H9 (cell line): ENCODE results near the gene KISS1R. TPM values are rescaled to one million over a fixed set of nuclear protein-coding genes. Genes with fewer than 3 reads are reported as not detected.

Experiments
- DNase-seq: peaks from one replicate; pipeline ENCODE4 v3.0.0-alpha.2; 2017
- H2AFZ ChIP-seq: one replicate; pipeline ENCODE4 v1.6.1; 2013; ENCODE audit warnings: mild to moderate bottlenecking, low read length, control low read depth, moderate library complexity
- H2AK5ac ChIP-seq: 2 replicates; pipeline ENCODE4 v1.6.1; 2013; ENCODE audit warnings: low read length, control low read depth, mixed read lengths; ENCODE audit not compliant: insufficient read length
- H2BK120ac ChIP-seq: one replicate; pipeline ENCODE4 v1.6.1; 2013; ENCODE audit warnings: low read depth, mild to moderate bottlenecking, low read length, control low read depth, inconsistent platforms; ENCODE audit not compliant: poor library complexity, severe bottlenecking
- H2BK12ac ChIP-seq: 2 replicates; pipeline ENCODE4 v1.6.1; 2013; ENCODE audit warnings: low read length, control low read depth, mixed read lengths, low read depth; ENCODE audit not compliant: insufficient read length
- H2BK15ac ChIP-seq: 2 replicates; pipeline ENCODE4 v1.6.1; 2013; ENCODE audit warnings: low read depth, low read length, control low read depth
- H2BK20ac ChIP-seq: one replicate; pipeline ENCODE4 v1.6.1; 2013; ENCODE audit warnings: low read depth, mild to moderate bottlenecking, low read length, control low read depth, inconsistent platforms; ENCODE audit not compliant: poor library complexity, severe bottlenecking
- H2BK5ac ChIP-seq: 2 replicates; pipeline ENCODE4 v1.6.1; 2013; ENCODE audit warnings: low read length, control low read depth, mixed read lengths; ENCODE audit not compliant: insufficient read length
- H3K14ac ChIP-seq: 2 replicates; pipeline ENCODE4 v1.6.1; 2013; ENCODE audit warnings: low read length, control low read depth; ENCODE audit not compliant: insufficient read depth
- H3K18ac ChIP-seq: 2 replicates; pipeline ENCODE4 v1.6.1; 2013; ENCODE audit warnings: low read depth, mild to moderate bottlenecking, mixed read lengths, low read length, control low read depth; ENCODE audit not compliant: insufficient read length
- H3K23ac ChIP-seq: 2 replicates; pipeline ENCODE4 v1.6.1; 2013; ENCODE audit warnings: low read length, control low read depth, mixed read lengths, low read depth; ENCODE audit not compliant: insufficient read length
- H3K23me2 ChIP-seq: 2 replicates; pipeline ENCODE4 v1.6.1; 2013; ENCODE audit warnings: low read depth, mild to moderate bottlenecking, mixed read lengths, low read length, control low read depth; ENCODE audit not compliant: insufficient read length, poor library complexity, severe bottlenecking
- H3K27ac ChIP-seq: 2 replicates; pipeline ENCODE4 v1.5.1; 2013; ENCODE audit warnings: low read length, control low read depth, mixed read lengths, low read depth; ENCODE audit not compliant: insufficient read length
- H3K27me3 ChIP-seq: 2 replicates; pipeline ENCODE4 v1.6.1; 2013; ENCODE audit warnings: low read length, control low read depth, inconsistent platforms; ENCODE audit not compliant: insufficient read depth
- H3K4ac ChIP-seq: 2 replicates; pipeline ENCODE4 v1.6.1; 2013; ENCODE audit warnings: low read depth, mild to moderate bottlenecking, control low read depth, inconsistent platforms, low read length, moderate library complexity
- H3K4me1 ChIP-seq: 2 replicates; pipeline ENCODE4 v1.6.1; 2013; ENCODE audit warnings: low read length, control low read depth, inconsistent platforms; ENCODE audit not compliant: insufficient read depth
- H3K4me2 ChIP-seq: 2 replicates; pipeline ENCODE4 v1.6.1; 2013; ENCODE audit warnings: low read length, control low read depth, mixed read lengths; ENCODE audit not compliant: insufficient read length, insufficient read depth
- H3K56ac ChIP-seq: 2 replicates; pipeline ENCODE4 v1.6.1; 2013; ENCODE audit warnings: low read depth, mild to moderate bottlenecking, mixed read lengths, low read length, control low read depth; ENCODE audit not compliant: insufficient read length
- H3K79me1 ChIP-seq: 2 replicates; pipeline ENCODE4 v1.6.1; 2013; ENCODE audit warnings: low read depth, mild to moderate bottlenecking, moderate library complexity, low read length, control low read depth, inconsistent platforms; ENCODE audit not compliant: insufficient read depth, poor library complexity, severe bottlenecking
- H3K79me2 ChIP-seq: 2 replicates; pipeline ENCODE4 v1.6.1; 2013; ENCODE audit warnings: low read length, control low read depth, inconsistent platforms; ENCODE audit not compliant: insufficient read depth
- H3K9ac ChIP-seq: 2 replicates; pipeline ENCODE4 v1.6.1; 2013; ENCODE audit warnings: low read length, control low read depth, mixed read lengths; ENCODE audit not compliant: insufficient read length; ENCODE audit errors: extremely low read depth
- H3K9me3 ChIP-seq: one replicate; pipeline ENCODE4 v1.6.1; 2013; ENCODE audit warnings: low read depth, low read length, inconsistent platforms; ENCODE audit not compliant: control insufficient read depth
- H3T11ph ChIP-seq: one replicate; pipeline ENCODE4 v1.6.1; 2013; ENCODE audit warnings: mild to moderate bottlenecking, low read length, control low read depth, inconsistent platforms
- H4K20me1 ChIP-seq: one replicate; pipeline ENCODE4 v1.6.1; 2013; ENCODE audit not compliant: control insufficient read depth, insufficient read length, insufficient read depth
- H4K5ac ChIP-seq: 2 replicates; pipeline ENCODE4 v1.6.1; 2013; ENCODE audit warnings: low read depth, mild to moderate bottlenecking, mixed read lengths, low read length, control low read depth; ENCODE audit not compliant: insufficient read length
- H4K8ac ChIP-seq: replicated peaks from 2 replicates; pipeline ENCODE4 v1.6.1; 2013; ENCODE audit warnings: low read length, control low read depth, mixed read lengths, low read depth; ENCODE audit not compliant: insufficient read length
- H4K91ac ChIP-seq: 2 replicates; pipeline ENCODE4 v1.6.1; 2013; ENCODE audit warnings: low read depth, mild to moderate bottlenecking, moderate library complexity, mixed read lengths, low read length, control low read depth; ENCODE audit not compliant: insufficient read length
- H3K27ac Mint-ChIP-seq, 3 experiments: 2 replicates in 2 of 3; 3 replicates in 1 of 3; pipeline ENCODE4 v1.8.0; 2020 to 2021; ENCODE audit warnings: mixed read lengths in 3 of 3, mild to moderate bottlenecking in 1 of 3, moderate library complexity in 1 of 3
- H3K27me3 Mint-ChIP-seq: 2 replicates; pipeline ENCODE4 v1.8.0; 2021; ENCODE audit warnings: low read depth, mild to moderate bottlenecking, moderate library complexity, mixed read lengths
- H3K36me3 Mint-ChIP-seq, 3 experiments: 2 replicates in 2 of 3; 3 replicates in 1 of 3; pipeline ENCODE4 v1.8.0; 2020 to 2021; ENCODE audit warnings: low read depth in 3 of 3, mixed read lengths in 3 of 3; ENCODE audit not compliant: insufficient read depth in 1 of 3
- H3K4me1 Mint-ChIP-seq, 2 experiments: 2 replicates each; pipeline ENCODE4 v1.8.0; 2020; ENCODE audit warnings: mixed read lengths in 2 of 2
- H3K4me3 Mint-ChIP-seq, 2 experiments: 2 replicates in 1 of 2; 3 replicates in 1 of 2; pipeline ENCODE4 v1.8.0; 2020 to 2021; ENCODE audit warnings: mild to moderate bottlenecking in 2 of 2, mixed read lengths in 2 of 2, moderate library complexity in 1 of 2
- H3K9me3 Mint-ChIP-seq, 2 experiments: 2 replicates in 1 of 2; 3 replicates in 1 of 2; pipeline ENCODE4 v1.8.0; 2020; ENCODE audit warnings: mild to moderate bottlenecking in 2 of 2, mixed read lengths in 2 of 2, moderate library complexity in 1 of 2
- WGBS: extraction: QIAGEN DNeasy Blood & Tissue Kit; methylation state at CpG from one replicate; pipeline ENCODE4 v1.1.7; 2013; ENCODE audit warnings: missing lambda C conversion rate, low lambda C conversion rate, mixed read lengths; ENCODE audit not compliant: insufficient read length; ENCODE audit errors: extremely low coverage; 5-methylcytosine and 5-hydroxymethylcytosine counted together
- total RNA-seq: library from RNA; stranded (reverse); gene quantifications from 2 replicates; pipeline ENCODE4 v1.2.1, GENCODE V29; 2021
- TF ChIP-seq, protein P1 (sequence below): fragments of 200-600 bp; sonication (generic); conservative IDR thresholded peaks from 3 replicates; pipeline ENCODE4 v1.8.0; 2021; ENCODE audit warnings: antibody characterized with exemption, mild to moderate bottlenecking

The KISS1R gene
- total RNA-seq, 1 experiment from 2014 or later: 3.3 TPM

DNA sequence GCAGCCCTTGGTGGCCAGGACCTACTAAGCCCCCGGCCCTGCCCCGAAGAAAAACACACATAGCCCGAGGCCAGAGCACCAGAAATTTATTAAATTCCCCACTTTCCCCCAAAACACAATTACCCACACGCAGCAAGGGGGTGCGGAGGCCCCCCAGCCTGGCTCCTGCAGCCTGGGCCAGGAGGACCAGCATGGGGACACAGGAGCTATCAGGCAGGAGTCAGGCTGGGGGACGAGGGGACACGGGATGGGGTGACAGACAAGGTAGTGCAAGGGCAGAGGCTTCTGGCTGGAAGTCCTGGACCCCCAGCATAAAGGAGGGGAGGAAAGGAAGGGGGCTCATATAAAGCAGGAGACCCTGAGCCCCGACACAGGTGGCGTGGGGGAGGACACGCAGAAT is 20.7 kb upstream of the KISS1R start:
- Histone ChIP-seq H3K4me1 (no peaks in the 10 kb centered on the region; the same call in 1 of the 2 replicates), H3K18ac (no peak overlapping the region), H2BK15ac (no peak overlapping the region), H4K91ac (no peak overlapping the region), H3K23me2 (peaks cover 4% of the 10 kb centered on the region), H2BK12ac (no peak overlapping the region), H2BK20ac (no peak overlapping the region), H3K14ac (no peak overlapping the region), H2AFZ (no peak overlapping the region), H4K5ac (no peak overlapping the region), H3K56ac (no peak overlapping the region), H3K79me2 (no peaks in the 10 kb centered on the region; the same call in 1 of the 2 replicates), H3T11ph (no peak overlapping the region), H2AK5ac (no peak overlapping the region), H3K9ac (no peak overlapping the region), H3K4ac (no peak overlapping the region), H2BK120ac (no peak overlapping the region), H3K4me2 (no peak overlapping the region), H3K9me3 (no peaks in the 10 kb centered on the region), H3K27me3 (no peaks in the 10 kb centered on the region), H3K23ac (no peak overlapping the region), H4K8ac (no peak overlapping the region), H2BK5ac (no peak overlapping the region), H3K27ac (no peak overlapping the region), H3K79me1 (no peaks in the 10 kb centered on the region), H4K20me1 (no peaks in the 10 kb centered on the region)
- Mint-ChIP-seq H3K36me3 (peaks cover 2 to 23% (median 22%) of the 10 kb centered on the region in 3 experiments; a peak in 6 of 7 replicates), H3K27ac (no peak overlapping the region), H3K4me3 (no peak overlapping the region), H3K27me3 (peaks cover 4% of the 10 kb centered on the region; the same call in 1 of the 2 replicates), H3K4me1 (peaks cover 6 to 18% of the 10 kb centered on the region in 2 experiments), H3K9me3 (no peaks in the 10 kb centered on the region; a peak in 1 of 5 replicates)
- WGBS: no CpG with 5 or more reads among the region's 10 CpGs
- no peak for DNase-seq
- TF ChIP-seq, protein P1, sequence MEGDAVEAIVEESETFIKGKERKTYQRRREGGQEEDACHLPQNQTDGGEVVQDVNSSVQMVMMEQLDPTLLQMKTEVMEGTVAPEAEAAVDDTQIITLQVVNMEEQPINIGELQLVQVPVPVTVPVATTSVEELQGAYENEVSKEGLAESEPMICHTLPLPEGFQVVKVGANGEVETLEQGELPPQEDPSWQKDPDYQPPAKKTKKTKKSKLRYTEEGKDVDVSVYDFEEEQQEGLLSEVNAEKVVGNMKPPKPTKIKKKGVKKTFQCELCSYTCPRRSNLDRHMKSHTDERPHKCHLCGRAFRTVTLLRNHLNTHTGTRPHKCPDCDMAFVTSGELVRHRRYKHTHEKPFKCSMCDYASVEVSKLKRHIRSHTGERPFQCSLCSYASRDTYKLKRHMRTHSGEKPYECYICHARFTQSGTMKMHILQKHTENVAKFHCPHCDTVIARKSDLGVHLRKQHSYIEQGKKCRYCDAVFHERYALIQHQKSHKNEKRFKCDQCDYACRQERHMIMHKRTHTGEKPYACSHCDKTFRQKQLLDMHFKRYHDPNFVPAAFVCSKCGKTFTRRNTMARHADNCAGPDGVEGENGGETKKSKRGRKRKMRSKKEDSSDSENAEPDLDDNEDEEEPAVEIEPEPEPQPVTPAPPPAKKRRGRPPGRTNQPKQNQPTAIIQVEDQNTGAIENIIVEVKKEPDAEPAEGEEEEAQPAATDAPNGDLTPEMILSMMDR: no peak
